GM21390 (cell line): Measurements from ENCODE around the gene NCLN.
"Not testable (repeated sequence)": the region's sequence is repeated elsewhere in the genome, so short reads cannot be mapped to it uniquely, and the experiment has no call there.

Experiments used
- ATAC-seq: cut with Tn5 transposase; IDR thresholded peaks from one replicate; pipeline ENCODE4 v1.9.1; 2021; ENCODE audit not compliant: unreplicated experiment

The NCLN gene

DNA sequence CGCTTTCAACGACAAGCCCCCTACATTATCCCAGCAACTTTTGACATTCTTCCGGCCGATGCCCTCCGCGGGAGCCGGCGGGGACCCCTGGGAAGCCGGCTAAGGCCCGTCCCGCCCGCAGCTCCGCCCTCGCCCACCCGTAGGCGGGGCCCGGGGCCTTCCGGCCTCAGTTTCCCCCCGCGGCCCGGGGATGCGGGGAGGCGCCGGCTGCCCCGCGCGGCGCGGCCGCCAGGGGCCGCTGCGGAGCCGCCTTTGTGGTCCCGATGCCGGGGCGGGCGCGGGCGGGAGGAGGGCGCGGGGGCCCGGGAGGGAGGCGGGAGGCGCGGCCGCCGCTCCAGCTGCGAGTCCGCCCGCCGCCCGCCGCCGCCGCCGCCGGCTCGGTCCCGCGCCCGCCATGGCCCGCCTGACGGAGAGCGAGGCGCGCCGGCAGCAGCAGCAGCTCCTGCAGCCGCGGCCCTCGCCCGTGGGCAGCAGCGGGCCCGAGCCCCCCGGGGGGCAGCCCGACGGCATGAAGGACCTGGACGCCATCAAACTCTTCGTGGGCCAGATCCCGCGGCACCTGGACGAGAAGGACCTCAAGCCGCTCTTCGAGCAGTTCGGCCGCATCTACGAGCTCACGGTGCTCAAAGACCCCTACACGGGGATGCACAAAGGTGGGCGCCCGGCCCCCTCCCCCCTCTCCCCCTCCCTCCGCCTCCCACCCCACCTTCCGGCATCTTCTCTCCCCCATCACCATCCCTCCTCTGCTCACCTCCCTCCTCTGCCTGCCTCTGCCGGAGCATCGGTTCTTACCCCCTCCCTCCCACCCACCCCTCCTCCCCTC lies 38.8 kb downstream of the NCLN start, which contains the start of gene CELF5:
CELF5 (plus strand) TSS at position 316 of the 823 bp plus-strand sequence; CDS start at position 395, 79 bp downstream.
- no peak for ATAC-seq

DNA sequence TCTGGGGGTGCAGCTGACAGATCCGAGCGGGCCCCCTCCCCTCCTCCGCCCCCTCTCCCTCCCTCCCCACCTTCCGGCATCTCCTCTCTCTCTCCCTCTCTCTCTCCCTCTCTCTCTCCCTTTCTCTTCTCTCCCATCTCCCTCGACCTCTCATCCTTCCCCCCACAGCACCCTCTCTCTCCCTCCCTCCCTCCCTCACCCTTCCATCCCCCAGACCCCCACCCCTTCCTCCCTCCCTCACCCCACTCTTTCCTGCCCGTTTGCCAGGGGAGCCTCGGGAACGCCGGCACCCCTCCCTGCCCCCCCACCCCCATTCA lies 39.4 kb downstream of the NCLN start:
- ATAC-seq = no peak

DNA sequence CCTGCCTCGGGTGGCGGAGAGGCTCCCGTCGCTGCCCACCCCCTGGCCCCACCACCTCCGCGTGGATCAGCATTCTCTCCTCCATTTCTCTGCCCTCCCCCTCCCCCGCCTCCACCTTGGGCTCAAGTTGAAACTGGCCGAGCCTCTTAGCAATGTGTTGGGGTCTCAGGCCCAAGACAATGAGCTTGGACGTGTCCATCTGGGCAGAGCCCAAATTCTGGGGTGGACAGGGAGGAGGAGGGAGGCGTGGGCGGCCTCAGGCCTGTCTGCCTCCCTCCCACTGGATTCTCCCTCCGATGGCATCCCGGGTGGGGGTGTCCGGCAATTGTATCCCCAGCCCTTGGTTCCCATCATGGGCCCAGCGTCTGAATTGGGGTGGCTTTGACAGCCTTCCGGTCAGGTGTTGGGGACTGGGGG lies 40.0 kb downstream of the NCLN start:
- no peak for ATAC-seq

DNA sequence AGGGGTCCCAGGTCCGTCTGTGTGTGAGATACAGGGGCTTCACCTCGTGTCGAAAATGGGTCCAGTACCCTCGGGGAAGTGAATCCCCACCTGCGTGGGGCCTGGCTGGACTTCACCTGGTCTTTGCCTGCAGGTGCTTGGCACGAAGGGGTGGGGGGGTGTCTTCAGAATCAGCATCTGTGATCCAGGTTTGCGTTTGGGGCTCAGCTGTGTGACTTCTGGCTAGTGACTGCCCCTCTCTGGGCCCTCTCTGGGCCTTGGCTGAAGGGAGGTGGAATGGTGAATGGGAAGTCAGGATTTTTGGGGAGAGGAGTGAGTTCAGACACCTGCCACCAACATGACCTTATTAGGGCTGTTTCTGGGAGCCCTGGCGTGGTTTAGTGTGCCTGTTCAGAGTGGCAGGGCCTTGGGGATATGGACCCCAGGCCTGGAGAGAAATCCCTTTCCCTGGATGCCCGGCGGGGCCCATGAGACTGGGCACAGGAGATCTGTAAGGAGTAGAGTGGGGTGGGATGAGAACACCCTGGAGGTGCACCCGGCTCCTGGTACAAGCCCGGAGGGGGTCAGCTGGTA lies 41.4 kb downstream of the NCLN start:
- ATAC-seq = no peak

DNA sequence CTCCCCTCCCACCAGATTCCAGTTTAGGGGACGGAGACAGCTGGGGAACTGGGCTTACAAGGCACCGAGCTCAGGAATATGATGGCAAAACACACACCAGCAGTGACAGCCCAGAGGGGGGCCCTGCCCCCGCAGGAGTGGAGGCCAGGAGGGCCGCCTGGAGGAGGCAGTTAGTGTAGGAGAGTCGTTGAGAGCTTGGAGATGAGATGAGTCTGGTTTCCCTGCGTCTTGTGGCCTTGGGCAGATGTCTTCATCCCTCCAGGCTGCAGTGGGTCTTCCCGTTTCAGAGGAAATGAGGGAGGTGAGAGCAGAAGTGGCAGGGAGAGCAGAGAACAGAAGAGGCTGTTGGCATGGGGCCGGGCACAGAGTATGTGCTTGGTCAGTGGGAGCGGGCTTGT lies 43.6 kb downstream of the NCLN start:
- no peak for ATAC-seq

GRCh38 chr19:3229888-3230496 lies 44.3 kb downstream of the NCLN start:
- no peak for ATAC-seq

DNA sequence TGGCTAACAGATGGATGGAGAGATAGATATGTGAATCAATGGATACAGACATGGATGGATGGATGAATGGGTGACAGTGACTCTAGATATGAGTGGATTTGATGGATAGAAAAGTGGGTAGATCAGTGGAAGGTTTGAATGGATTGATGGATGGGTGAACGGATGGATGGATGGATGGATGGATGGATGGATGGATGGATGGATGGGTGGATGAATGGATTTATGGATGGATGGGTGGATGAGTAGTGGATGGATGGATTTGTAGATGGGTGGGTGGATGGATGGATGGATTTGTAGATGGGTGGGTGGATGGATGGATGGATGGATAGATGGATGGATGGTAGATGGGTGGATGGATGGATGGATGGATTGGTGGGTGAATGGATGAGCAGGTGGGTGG lies 45.6 kb downstream of the NCLN start:
- no peak for ATAC-seq

GRCh38 chr19:3233116-3233515 lies 47.4 kb downstream of the NCLN start:
- ATAC-seq = no peak

GRCh38 chr19:3233831-3234230 lies 48.1 kb downstream of the NCLN start:
- no peak for ATAC-seq

GRCh38 chr19:3234800-3235199 lies 49.1 kb downstream of the NCLN start:
- ATAC-seq = no peak

- not testable (repeated sequence) for ATAC-seq
These were observed 49.9 kb downstream of the NCLN start for GRCh38 chr19:3235604-3236003.

- ATAC-seq = no peak
These were observed 50.5 kb downstream of the NCLN start for GRCh38 chr19:3236272-3236671.

DNA sequence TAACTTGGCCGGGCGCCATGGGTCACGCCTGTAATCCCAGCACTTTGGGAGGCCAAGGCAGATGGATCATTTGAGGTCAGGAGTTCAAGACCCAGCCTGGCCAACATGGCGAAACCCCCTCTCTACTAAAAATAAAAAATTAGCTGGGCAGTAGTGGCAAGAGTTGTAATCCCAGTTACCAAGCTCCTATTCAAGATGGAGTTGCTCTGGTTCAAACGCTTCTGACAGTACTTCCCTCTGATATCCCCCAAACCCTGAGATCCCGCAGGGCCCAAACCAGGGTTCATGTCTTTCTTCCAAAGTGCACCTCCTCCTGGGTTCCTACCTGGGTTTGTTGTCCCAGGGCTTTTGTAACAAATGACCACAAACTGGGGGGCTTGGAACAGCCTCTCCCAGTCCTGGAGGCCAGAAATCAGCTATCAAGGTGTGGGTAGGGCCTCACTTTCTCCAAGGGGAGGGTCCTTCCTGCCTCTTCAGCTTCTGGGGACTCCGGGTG lies 52.4 kb downstream of the NCLN start:
- no peak for ATAC-seq

DNA sequence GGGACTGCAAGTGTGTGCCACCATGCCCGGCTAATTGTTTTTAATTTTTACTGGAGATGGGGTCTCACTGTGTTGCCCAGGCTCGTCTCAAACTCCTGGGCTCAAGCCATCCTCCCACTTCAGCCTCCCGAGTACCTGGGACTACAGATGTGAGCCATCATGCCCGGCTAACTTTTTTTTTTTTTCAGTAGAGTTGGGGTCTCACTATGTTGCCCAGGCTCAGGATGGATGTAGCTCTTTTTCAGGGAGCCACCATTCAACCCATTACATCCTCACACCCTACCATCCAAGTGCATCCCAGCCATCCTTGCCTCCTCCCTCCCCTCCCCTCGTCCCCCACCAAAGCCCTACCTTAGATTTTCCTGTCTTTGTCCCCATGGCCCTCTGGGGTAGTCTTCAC lies 53.6 kb downstream of the NCLN start:
- ATAC-seq = no peak

DNA sequence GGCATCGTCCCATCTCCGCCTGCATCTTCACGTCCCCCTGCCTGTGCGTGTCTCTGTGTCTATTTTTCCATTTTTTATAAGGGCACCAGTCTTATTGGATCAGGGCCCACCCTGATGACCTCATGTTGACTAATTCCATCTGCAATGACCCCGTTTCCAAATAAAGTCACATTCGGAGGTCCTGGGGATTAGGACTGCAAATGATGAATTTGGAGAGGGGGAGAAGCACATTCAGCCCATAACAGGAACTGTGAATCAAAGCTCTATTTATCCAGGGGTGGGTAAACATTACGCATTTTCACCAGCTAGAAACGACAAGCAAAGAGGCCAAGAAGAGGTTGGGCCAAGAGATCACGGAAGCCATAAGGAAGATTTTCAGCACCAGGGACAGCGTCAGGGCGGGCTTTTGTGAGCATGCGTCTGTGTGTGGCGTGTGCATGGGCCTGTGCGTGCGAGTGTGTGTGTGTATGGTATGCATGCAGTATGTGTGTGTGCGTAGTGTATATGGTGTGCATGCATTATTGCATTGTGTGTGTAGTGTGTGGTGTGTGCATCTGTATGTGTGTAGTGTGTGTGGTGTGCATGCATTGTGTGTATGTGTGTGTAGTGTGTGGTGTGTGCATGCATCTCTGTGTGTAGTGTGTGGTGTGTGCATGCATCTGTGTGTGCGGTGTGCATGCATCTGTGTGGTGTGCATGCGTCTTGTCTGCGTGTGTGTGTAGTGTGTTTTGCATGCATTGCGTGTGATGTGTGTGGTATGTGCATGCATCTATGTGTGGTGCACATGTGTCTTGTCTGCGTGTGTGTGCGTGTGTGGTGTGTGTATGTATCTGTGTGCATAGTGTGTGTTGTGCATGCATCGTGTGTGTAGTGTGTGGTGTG lies 58.3 kb downstream of the NCLN start:
- ATAC-seq = no peak

- ATAC-seq = no peak
These were observed 59.3 kb downstream of the NCLN start for GRCh38 chr19:3245050-3245449.

- ATAC-seq = no peak
These were observed 63.1 kb downstream of the NCLN start for GRCh38 chr19:3248728-3249326.

DNA sequence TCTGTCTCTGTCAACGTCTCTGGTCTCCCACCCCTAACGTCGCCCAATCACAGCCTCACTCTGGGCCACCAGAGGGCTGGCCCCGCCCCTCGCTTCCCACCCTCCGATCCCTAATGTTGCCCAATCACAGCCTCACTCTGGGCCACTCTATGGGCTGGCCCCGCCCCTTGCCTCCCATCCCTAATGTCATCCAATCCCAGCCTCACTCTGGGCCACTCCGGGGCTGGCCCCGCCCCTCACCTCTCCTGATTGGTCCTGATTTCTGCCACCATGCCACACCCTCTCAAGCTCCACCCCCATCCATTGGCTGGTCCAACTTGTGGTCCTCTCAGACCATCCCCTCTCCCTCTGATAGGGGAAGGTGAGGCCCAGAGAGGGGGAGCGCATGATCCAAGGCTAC lies 63.7 kb downstream of the NCLN start:
- ATAC-seq = no peak

DNA sequence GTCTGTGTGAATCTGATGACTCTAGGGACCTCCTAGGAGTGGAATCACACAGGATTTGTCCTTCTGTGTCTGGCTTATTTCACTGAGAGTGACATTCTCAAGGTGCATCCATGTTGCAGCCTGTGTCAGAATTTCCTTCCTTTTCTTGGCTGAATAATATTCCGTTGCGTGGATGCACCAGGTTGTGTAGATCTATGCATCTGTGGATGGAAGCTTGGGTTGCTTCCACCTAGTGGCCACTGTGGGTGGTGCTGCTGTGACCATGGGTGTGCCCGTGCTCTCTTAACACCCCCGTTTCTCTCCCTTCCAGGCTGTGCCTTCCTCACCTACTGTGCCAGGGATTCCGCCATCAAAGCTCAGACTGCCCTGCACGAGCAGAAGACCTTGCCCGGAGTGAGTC lies 64.9 kb downstream of the NCLN start:
- no peak for ATAC-seq

- ATAC-seq = no peak
These were observed 65.5 kb downstream of the NCLN start for GRCh38 chr19:3251229-3251628.

- no peak for ATAC-seq
These were observed 66.9 kb downstream of the NCLN start for GRCh38 chr19:3252650-3253049.
